ENCODE results near the gene OR2M5. TPM values are rescaled to one million over a fixed set of nuclear protein-coding genes. Genes with fewer than 3 reads are reported as not detected.

The OR2M5 gene
- total and polyA plus RNA-seq, 3 donors from 2014 or later, result not detected

- intact Hi-C loops (cut with DNase I; ENCODE audit: low total_unique reads), result no loop called here
- TF ChIP-seq POLR2A (IDR thresholded peaks at IDR 0.05) (no peak), CTCF (IDR thresholded peaks at IDR 0.05) (no peak)
- Histone ChIP-seq H3K36me3 (ENCODE audit: low read depth, missing control alignments) (no peaks in the 10 kb centered on the region), H3K27ac (no peak overlapping the region), H3K4me3 (no peak overlapping the region), H3K27me3 (no peaks in the 10 kb centered on the region), H3K9me3 (no peaks in the 10 kb centered on the region), H3K4me1 (no peaks in the 10 kb centered on the region)
- WGBS, 2 donors, result 69 to 81% methylated on average over 1 of the region's 1 CpG
- no peak for DNase-seq
Observed at GRCh38 chr1:248155927-248156326, 11.0 kb downstream of the OR2M5 start.

- WGBS, 2 donors, result 91 to 92% methylated on average over 4 of the region's 4 CpGs
- Histone ChIP-seq H3K4me3 (no peak overlapping the region), H3K27me3 (no peaks in the 10 kb centered on the region), H3K27ac (no peak overlapping the region), H3K36me3 (ENCODE audit: low read depth, missing control alignments) (no peaks in the 10 kb centered on the region), H3K4me1 (no peaks in the 10 kb centered on the region), H3K9me3 (no peaks in the 10 kb centered on the region)
- intact Hi-C loops (cut with DNase I; ENCODE audit: low total_unique reads), result no loop called here
- no peak for TF ChIP-seq POLR2A (IDR thresholded peaks at IDR 0.05)
- no peak for TF ChIP-seq CTCF (IDR thresholded peaks at IDR 0.05)
- DNase-seq, result no peak
Observed at GRCh38 chr1:248158758-248159157, 13.8 kb downstream of the OR2M5 start.

GRCh38 chr1:248164031-248164430 is 19.1 kb downstream of the OR2M5 start:
- Histone ChIP-seq H3K36me3 (ENCODE audit: low read depth, missing control alignments) (no peaks in the 10 kb centered on the region), H3K9me3 (no peaks in the 10 kb centered on the region), H3K27me3 (no peaks in the 10 kb centered on the region), H3K4me1 (no peaks in the 10 kb centered on the region), H3K27ac (no peak overlapping the region), H3K4me3 (no peak overlapping the region)
- 54 to 78% methylated on average over 9 to 12 of the region's 12 CpGs for WGBS, 2 donors
- TF ChIP-seq CTCF (IDR thresholded peaks at IDR 0.05) (no peak), POLR2A (IDR thresholded peaks at IDR 0.05) (no peak)
- intact Hi-C loops (cut with DNase I; ENCODE audit: low total_unique reads), result no loop called here
- no peak for DNase-seq

GRCh38 chr1:248165186-248165585 is 20.2 kb downstream of the OR2M5 start:
- H3K4me3 ChIP-seq, result peak overlapping the region in 1 of 2 donors; percentile 20
- no peak for TF ChIP-seq POLR2A (IDR thresholded peaks at IDR 0.05)
- TF ChIP-seq CTCF (IDR thresholded peaks at IDR 0.05), result no peak
- no peak overlapping the region for H3K27ac ChIP-seq
- no peaks in the 10 kb centered on the region for H3K36me3 ChIP-seq (ENCODE audit: low read depth, missing control alignments)
- intact Hi-C loops (cut with DNase I; ENCODE audit: low total_unique reads), result no loop called here
- no peaks in the 10 kb centered on the region for H3K27me3 ChIP-seq
- no peaks in the 10 kb centered on the region for H3K9me3 ChIP-seq
- no peaks in the 10 kb centered on the region for H3K4me1 ChIP-seq
- WGBS, 2 donors, result 71 to 87% methylated on average over 6 to 14 of the region's 14 CpGs
- DNase-seq, result peak; percentile 35

GRCh38 chr1:248174521-248174920 is 29.6 kb downstream of the OR2M5 start, which contains the start of gene OR2M2:
TSS of gene OR2M2 (plus strand) at chr1:248174821. CDS start at chr1:248179986, 5,165 bp downstream.
- no peaks in the 10 kb centered on the region for H3K27me3 ChIP-seq
- H3K36me3 ChIP-seq (ENCODE audit: low read depth, missing control alignments), result no peaks in the 10 kb centered on the region
- intact Hi-C loops (cut with DNase I; ENCODE audit: low total_unique reads), result no loop called here
- no peaks in the 10 kb centered on the region for H3K9me3 ChIP-seq
- no peak for DNase-seq
- no peak within 1 kb of the TSS for H3K4me3 ChIP-seq
- H3K4me1 ChIP-seq, result no peaks in the 10 kb centered on the region
- no peak within 1 kb of the TSS for H3K27ac ChIP-seq
- no peak for TF ChIP-seq CTCF (IDR thresholded peaks at IDR 0.05)
- no peak for TF ChIP-seq POLR2A (IDR thresholded peaks at IDR 0.05)
